Activated CD8-positive, alpha-beta memory T cell treated with anti-CD3 and anti-CD28 coated beads for 36 hours (primary cell): Measurements from ENCODE around the gene TMEM266. TPM values are rescaled to one million over a fixed set of nuclear protein-coding genes. Genes with fewer than 3 reads are reported as not detected.
"Not testable (repeated sequence)": the region's sequence is repeated elsewhere in the genome, so short reads cannot be mapped to it uniquely, and the experiment has no call there.

Source experiments
- CTCF ChIA-PET: fragments of 350-600 bp; sonication (Branson Sonifier 250); formaldehyde crosslinking; loops from one replicate; lab custom pipeline; 2021; ENCODE audit warnings: antibody characterized with exemption; lab: Charles Lee
- POLR2A ChIA-PET: fragments of 350-600 bp; sonication (Branson Sonifier 250); formaldehyde crosslinking; loops from one replicate; lab custom pipeline; 2021; ENCODE audit warnings: antibody characterized with exemption; lab: Charles Lee
- total RNA-seq, 2 experiments: library from RNA; stranded (reverse); gene quantifications; one replicate each; pipeline ENCODE4 v1.2.3, GENCODE V29; 2021

Gene TMEM266
- total RNA-seq, result under 1 TPM; 0.30 to 0.40 TPM

GRCh38 chr15:76059320-76060117 lies at the start of gene TMEM266:
Gene TMEM266 (plus strand): TSS chr15:76059985. CDS start chr15:76134264, 74,279 bp downstream.
- POLR2A ChIA-PET, result interaction anchor here (0.6 kb wide), 3 partner anchors 218 to 1371 kb away, joined by 3 to 7 read pairs (median 6); no protein-coding TSS in a partner anchor
- CTCF ChIA-PET, result interaction anchor here (0.7 to 5.8 kb wide), 5 partner anchors 12 to 1931 kb away, joined by 3 to 68 read pairs (median 3); no protein-coding TSS in a partner anchor

- POLR2A ChIA-PET, result no interaction called here
- CTCF ChIA-PET, result no interaction called here
Measured at GRCh38 chr15:76010613-76011012, 49.2 kb upstream of the TMEM266 start.

- CTCF ChIA-PET, result no interaction called here
Measured at GRCh38 chr15:76011627-76012551, 47.9 kb upstream of the TMEM266 start, which contains the start of gene NRG4. Gene NRG4 (minus strand): TSS chr15:76012424. CDS start chr15:76011230, 1,194 bp downstream.

GRCh38 chr15:76013470-76013869 lies 46.3 kb upstream of the TMEM266 start:
- POLR2A ChIA-PET, CTCF ChIA-PET: not testable (repeated sequence)

More at GRCh38 chr15:76011627-76012551, 47.9 kb upstream of the TMEM266 start, which contains the start of gene NRG4:
- POLR2A ChIA-PET, result no interaction called here

GRCh38 chr15:76024021-76024768 lies 35.6 kb upstream of the TMEM266 start:
- CTCF ChIA-PET, result no interaction called here
- POLR2A ChIA-PET, result no interaction called here

- ChIA-PET CTCF (interaction anchor here (0.6 kb wide), 2 partner anchors 44 to 500 kb away, joined by 3 to 4 read pairs; no protein-coding TSS in a partner anchor), POLR2A (no interaction called here)
Measured at GRCh38 chr15:76032046-76032445, 27.7 kb upstream of the TMEM266 start.

GRCh38 chr15:76033438-76033837 lies 26.3 kb upstream of the TMEM266 start:
- POLR2A ChIA-PET, result no interaction called here
- CTCF ChIA-PET, result no interaction called here

GRCh38 chr15:76034111-76034510 lies 25.7 kb upstream of the TMEM266 start:
- ChIA-PET POLR2A (no interaction called here), CTCF (no interaction called here)

GRCh38 chr15:76035593-76035992 lies 24.2 kb upstream of the TMEM266 start:
- ChIA-PET CTCF (no interaction called here), POLR2A (no interaction called here)

- ChIA-PET POLR2A (no interaction called here), CTCF (no interaction called here)
Measured at GRCh38 chr15:76038512-76038911, 21.3 kb upstream of the TMEM266 start.

GRCh38 chr15:76054201-76054600 lies 5.6 kb upstream of the TMEM266 start:
- POLR2A ChIA-PET, CTCF ChIA-PET: not testable (repeated sequence)

- CTCF ChIA-PET, result interaction anchor here (0.6 to 5.8 kb wide), 5 partner anchors 8 to 202 kb away, joined by 3 to 68 read pairs (median 3); no protein-coding TSS in a partner anchor
- POLR2A ChIA-PET, result no interaction called here
Measured at GRCh38 chr15:76056931-76057330, 2.9 kb upstream of the TMEM266 start.

- ChIA-PET POLR2A (no interaction called here), CTCF (interaction anchor here (0.6 to 5.8 kb wide), 4 partner anchors 8 to 202 kb away, joined by 3 to 68 read pairs (median 4); no protein-coding TSS in a partner anchor)
Measured at GRCh38 chr15:76057332-76058000, 2.3 kb upstream of the TMEM266 start.

- CTCF ChIA-PET, result interaction anchor here (0.7 to 5.8 kb wide), 4 partner anchors 81 to 1930 kb away, joined by 3 to 68 read pairs (median 3); no protein-coding TSS in a partner anchor
- POLR2A ChIA-PET, result no interaction called here
Measured at GRCh38 chr15:76058714-76059319, 968 bp upstream of the TMEM266 start.

GRCh38 chr15:76060118-76060989 lies 569 bp downstream of the TMEM266 start:
- ChIA-PET POLR2A (interaction anchor here (0.6 kb wide), 3 partner anchors 219 to 1370 kb away, joined by 3 to 7 read pairs (median 6); no protein-coding TSS in a partner anchor), CTCF (interaction anchor here (0.8 to 5.8 kb wide), 4 partner anchors 10 to 89 kb away, joined by 3 to 68 read pairs (median 4); no protein-coding TSS in a partner anchor)

GRCh38 chr15:76061700-76062099 lies 1.9 kb downstream of the TMEM266 start:
- ChIA-PET POLR2A (no interaction called here), CTCF (no interaction called here)

- POLR2A ChIA-PET, result no interaction called here
- CTCF ChIA-PET, result interaction anchor here (1.0 kb wide), 1 partner anchor 77 kb away, joined by 3 read pairs; no protein-coding TSS in a partner anchor
Measured at GRCh38 chr15:76062286-76062685, 2.5 kb downstream of the TMEM266 start.
